Activated gamma-delta T cell treated with Interleukin-2 at 50 U/mL for 16 hours (primary cell): ENCODE results near the gene NME7.
"Not testable (repeated sequence)": the region's sequence is repeated elsewhere in the genome, so short reads cannot be mapped to it uniquely, and the experiment has no call there.

ENCODE experiments used
- DNase-seq: peaks from one replicate; pipeline ENCODE4 v3.0.0-alpha.2; 2020

Gene NME7

DNA sequence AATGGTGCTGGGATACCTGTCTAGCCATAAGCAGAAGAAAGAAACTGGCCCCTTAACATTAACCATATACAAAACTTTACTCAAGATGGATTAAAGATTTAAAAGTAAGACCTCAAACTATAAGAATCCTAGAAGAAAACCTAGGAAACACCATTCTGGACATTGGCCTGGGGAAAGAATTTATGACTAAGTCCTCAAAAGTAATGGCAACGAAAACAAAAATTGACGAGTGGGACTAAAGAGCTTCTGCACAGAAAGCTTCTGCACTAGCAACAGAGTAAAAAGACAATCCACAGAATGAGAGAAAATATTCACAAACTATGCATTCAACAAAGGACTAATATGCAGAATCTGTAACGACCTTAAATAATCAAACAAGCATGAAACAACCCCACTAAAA is 66.7 kb downstream of the NME7 start:
- DNase-seq, result no peak

DNA sequence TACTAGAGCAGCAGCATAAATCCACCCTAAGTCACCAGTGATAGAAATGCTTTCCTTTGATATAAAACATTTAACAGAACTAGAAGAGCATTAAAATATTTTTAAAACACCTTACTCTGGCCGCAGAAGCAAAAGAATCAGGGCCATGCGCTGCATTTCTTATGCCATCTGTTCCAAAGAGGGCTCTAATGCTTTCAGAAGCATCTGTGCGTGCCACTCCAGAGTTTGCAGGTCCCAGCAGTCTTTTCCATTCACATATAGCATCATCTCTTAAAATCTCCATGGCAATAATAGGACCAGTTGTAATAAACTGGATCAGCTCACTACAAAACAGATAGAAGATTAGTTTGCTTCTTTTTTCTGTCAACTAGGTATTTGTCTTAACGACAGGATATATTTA is 69.2 kb downstream of the NME7 start:
- no peak for DNase-seq

DNA sequence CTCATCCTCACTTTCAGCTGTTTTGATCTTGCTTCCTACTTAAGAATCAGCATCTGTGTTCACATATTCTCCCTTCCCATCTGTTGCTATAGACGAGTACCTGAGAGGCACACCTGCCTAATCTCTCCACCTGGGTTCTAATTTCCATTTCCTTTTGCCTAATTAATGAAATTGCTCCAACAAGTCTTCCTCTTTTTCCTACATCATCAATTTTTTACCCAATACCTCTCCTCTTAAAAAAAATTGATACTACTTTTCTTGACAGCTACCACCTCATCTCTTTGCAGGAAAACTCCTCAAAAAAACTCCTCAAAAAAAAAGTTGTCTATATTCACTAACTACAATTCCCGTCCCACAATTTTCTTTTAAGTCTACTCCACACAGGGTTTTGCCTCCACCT is 71.8 kb downstream of the NME7 start:
- no peak for DNase-seq

DNA sequence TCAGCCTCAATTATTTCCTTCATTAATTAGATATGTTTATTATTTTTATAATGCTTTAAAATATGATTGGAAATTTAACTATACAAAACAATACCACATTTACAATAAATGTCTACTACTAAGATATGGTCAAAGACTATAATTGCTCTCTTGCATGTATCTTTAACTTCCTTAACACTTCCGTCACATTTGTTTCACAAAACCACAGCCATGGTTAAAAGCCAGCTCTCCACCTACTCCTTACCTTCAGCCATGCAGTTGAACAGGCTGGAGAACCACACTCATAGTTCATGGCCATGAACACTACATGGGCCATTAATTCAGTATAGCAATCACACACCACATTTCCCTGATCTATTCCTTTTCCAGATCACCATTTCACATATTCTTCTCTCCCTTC is 72.2 kb downstream of the NME7 start:
- DNase-seq, result no peak

DNA sequence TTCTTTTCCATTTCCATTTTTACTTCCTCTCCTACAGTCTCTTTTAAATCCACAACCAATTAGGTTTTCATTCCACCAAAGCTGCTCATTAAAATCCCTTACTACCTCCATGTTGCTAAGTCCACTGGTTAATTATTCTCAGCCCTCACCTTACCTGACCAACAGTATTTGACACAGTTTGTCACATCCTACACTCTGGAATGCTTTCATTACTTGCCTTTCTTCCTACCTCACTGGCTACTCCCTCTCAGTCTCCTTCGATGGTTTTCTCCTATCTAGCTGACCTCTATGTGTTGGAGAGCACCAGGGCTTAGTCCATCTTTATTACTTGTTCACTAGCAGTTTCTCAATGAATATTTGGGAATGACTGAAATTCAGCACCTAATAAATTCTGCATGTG is 78.6 kb downstream of the NME7 start:
- no peak for DNase-seq

DNA sequence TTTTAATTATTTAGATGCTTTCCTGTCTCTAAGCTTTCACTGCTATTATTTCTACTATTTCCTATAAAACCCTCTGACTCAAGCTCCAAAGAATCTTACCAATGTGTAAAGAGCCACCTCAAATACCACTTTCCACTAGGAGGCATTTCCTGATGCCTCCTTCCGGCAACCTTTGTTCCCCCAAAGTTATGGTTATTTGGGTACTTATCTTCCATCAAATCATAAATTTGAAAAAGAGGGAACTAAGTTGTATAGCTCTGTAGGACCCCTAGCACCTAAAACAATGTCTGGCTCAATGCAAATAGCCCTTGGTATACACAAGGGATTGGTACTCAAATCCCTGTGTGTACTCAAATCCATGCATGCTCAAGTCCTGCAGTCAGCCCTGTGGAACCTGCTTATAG is 79.6 kb downstream of the NME7 start:
- DNase-seq, result no peak

DNA sequence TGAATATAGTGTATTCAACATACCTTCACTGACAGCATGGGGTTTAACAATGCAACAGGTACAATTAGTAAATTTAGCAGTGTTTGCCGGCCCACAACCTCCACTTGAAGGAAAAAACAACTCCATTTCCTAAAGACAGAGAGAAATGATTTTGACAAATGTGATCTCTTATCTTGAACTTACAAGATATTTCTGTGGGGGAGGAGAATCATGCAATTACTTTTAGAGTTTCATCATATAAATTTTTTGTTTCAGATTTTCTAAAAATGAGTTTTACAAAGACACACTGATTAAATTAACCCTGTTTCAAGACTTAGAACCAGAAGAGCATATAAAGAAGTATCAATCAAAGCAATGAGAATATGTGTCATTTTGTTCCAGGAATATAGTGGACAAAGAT is 80.3 kb downstream of the NME7 start:
- DNase-seq, result no peak

DNA sequence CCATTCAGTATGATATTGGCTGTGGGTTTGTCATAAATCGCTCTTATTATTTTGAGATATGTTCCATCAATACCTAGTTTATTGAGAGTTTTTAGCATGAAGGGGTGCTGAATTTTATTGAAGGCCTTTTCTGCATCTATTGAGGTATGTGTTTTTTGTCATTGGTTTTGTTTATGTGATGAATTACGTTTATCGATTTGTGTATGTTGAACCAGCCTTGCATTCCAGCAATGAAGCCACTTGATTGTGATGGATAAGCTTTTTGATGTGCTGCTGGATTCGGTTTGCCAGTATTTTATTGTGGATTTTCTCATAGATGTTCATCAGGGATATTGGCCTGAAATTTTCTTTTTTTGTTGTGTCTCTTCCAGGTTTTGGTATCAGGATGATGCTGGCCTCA is 86.0 kb downstream of the NME7 start:
- not testable (repeated sequence) for DNase-seq

DNA sequence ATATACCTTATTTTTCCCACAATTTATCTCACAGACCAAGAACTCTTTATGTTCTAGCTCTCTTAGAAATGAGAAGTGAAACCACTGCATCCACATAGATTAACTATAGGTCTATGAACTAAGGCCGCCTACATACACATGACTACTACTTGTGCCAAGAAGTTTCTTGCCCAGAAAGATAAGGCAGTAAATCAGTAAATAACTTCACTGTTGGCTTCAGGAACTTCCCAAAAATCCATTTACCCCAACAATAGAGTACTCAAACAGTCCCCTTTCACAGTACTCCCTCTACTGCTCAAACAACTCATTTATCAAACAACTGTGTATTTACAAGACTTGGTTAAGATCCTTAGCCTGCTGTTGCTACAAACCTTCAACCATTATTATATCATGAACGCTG is 96.5 kb downstream of the NME7 start:
- no peak for DNase-seq

DNA sequence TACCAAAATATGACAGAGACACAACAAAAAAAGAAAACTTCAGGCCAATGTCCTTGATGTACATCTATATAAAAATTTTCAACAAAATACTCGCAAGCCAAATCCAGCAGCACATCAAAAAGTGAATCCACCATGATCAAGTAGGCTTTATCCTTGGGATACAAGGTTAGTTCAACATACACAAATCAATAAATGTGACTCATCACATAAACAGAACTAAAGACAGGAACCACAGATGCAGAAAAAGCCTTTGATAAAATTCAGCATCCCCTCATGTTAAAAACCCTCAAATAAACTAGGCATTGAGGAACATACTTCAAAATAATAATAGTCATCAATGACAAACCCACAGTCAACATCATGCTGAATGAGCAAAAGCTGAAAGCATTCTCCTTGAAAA is 101.5 kb downstream of the NME7 start:
- no peak for DNase-seq

DNA sequence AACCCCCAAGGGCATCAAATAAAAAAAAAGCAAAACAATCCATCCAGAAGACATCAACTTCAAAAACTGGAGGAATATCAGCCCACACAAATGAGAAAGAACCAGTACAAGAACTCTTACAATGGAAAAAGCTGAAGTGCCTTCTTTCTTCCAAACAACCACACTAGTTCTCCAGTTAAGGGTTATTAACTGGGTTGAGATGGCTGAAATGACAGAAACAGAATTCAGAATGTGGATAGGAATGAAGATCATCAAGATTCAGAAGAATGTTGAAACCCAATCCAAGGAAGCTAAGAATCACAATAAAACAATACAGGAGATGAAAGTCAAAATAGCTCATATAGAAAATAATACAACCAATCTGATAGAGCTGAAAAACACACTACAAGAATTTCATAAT is 104.5 kb downstream of the NME7 start:
- no peak for DNase-seq

DNA sequence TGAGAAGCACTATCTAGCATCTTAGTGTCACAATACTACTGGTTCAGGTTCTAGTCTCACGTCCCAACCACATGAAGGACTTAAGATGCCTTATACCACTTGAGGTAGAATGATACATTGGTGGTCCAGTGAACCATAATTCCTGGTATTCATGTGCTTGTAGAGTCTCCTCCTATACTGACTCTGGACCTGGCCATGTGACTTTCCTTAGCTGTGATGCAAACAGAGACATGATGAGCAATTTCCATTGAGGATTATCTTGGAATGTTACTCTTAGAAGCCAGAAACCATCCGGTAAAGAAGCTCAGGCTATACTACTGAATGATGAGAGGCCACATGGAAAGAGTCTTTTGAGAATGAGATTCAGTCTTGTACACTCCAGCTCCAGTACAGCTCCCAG is 105.7 kb downstream of the NME7 start:
- no peak for DNase-seq

DNA sequence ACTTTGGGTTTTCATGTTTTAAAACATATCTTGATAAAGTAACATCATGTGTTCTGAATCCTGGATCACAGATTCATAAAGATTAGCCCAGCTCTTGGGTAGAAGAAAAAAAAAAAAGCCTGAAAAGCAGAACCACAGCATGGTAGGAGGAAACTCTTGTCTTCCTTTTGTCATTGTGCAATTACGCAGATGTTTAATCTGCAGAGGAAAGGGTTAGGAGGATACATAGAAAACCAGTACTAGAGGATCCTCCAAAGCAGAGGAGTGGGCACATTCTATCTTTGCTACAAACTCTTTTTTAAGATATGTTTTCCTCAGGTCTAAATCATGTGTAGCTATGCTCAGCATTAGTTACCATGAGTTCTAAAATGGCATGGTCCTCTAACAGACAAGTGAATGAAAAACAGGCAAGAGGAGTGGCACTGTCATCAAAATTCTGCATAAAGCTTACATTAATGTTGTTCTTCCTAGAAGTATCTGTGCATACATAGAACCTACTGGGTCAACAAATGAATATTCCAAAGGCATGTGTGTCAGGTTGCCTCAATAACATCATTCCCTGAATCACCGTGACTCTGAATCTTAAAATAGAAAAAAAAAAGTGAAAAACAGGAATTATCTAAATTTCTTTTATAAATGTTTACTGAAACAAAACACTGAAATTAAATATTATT is 107.0 kb downstream of the NME7 start:
- no peak for DNase-seq

DNA sequence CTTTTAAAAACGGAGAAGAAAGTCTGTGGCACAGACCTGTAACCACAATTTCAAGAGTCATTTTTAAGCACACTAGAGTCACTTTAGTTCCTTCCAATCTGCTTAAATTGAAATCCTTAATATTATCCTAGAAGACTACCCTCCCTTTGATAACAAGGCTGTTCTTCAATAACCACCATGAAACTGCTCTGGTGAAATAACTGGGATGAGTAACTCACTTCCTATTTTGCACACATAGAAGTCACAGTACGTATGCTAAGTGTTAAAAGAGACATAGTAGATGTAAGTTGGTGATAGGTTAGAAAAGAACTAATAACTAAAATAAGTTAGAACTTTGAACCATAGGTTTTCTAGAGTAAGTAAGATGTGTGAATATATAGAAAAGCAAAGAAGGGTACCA is 107.8 kb downstream of the NME7 start:
- DNase-seq, result no peak

DNA sequence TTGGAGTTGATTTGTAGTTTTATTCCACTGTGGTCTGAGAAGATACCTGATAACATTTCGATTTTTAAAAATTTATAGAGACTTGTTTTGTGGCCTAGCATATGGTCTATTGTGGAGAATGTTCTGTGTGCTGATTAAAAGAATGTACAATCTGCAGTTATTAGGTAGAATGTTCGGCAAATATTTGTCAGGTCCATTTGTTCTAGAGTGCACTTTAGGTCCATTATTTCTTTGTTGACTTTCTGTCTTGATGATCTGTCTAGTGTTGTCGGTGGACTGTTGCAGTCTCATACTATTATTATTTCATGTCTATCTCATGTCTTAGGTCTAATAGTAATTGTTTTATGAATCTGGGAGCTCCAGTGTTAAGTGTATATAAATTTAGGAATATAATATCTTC is 116.8 kb downstream of the NME7 start:
- DNase-seq, result no peak

DNA sequence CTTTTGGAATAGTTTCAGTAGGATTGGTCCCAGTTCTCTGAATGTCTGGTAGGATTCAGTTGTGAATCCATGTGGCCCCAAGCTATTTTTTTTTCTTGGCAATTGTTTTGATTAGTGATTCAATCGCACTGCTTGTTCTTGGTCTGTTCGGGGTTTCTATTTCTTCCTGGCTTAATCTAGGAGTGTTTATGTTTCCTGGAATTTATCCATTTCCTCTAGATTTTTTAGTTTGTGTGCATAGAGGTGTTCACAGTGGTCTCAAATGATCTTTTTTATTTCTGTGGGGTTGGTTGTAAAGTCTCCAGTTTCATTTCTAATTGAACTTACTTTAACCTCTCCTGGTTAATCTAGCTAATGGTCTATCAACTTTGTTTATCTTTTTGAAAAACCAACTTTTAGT is 117.6 kb downstream of the NME7 start:
- DNase-seq, result no peak

DNA sequence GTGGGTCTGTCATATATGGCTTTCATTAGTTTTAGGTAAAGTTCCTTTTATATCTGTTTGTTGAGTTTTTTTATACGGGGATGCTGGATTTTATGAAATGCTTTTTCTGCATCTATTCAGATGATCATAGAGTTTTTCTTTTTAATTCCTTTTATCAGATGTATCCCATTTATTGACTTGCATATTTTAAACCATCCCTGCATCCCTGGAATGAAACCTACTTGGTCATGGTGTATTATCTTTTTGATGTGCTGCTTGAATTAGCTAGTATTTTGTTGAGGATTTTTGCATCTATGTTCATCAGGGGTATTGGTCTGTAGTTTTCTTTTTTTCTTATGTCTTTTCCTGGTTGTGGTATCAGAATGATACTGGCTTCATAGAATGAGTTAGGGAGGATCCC is 118.0 kb downstream of the NME7 start:
- no peak for DNase-seq

DNA sequence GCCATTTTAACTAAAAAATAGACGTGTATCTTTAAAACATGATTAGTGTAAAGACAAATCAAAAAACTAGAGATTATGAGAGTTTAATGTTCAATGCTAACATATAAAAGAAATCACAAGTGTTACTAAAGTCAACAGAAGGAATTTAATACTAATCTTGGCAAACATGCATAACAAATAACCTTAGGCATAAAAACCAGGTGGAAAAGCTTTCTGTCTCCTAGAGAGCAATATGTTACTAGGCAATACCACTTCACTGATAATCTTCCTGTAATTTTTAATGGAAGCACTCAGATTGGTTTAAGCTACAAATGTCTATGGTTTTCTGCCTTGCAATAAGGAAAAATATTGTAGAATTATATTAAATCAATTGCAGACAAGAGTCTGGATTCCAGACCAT is 121.9 kb downstream of the NME7 start:
- no peak for DNase-seq

DNA sequence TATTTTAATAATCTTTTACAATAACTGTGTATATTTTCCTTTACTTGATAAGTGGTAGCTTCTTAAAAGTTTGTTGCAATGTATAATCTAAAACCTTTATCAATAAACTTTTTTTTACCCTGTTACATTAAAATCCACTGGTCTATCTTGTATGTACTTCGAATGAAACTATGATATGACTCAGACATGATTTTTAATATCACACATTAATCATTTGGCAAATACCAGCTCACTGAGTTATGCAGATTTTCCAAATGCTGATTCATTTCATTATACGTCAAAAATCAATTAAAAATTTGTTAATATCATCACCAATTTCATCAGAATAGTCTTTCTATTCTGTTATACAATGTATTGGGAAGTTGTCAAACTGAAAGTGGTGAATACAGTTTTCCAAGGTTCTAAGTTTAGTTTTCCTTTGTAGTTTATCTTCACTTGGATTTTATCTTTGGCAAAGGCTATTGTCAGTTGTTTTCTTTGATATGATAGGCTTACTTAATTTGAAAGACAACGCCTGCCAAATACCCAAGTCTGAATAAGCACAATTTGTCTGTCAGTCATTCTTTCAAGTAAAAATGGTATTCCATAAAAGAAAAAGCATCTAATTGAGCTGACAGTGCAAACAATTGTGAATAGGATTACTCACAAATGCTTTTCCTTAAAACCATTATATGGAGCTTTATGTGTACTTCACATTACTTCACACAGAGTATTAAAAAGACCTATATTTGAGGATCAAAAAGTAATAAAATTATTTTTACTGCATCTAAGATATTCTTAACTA is 127.0 kb downstream of the NME7 start:
- no peak for DNase-seq

DNA sequence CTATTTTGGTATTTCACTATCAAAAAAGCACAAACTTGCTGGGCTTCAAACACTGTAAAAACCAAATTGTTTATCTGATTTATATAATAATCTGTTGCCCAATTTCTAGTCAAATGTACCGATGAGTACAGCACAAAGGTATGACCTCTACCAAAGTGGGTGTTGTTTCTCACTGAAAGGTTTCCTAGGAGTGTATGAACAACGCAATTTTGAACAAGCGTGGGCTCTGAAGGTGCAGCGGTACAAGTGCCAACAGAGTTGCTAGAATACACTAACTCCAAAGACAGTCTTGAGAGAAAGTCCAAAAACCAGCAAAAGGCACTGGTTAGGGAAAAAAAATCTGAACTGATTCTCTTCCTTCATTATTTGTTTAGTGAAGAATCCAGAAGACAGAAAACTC is 130.7 kb downstream of the NME7 start:
- no peak for DNase-seq

DNA sequence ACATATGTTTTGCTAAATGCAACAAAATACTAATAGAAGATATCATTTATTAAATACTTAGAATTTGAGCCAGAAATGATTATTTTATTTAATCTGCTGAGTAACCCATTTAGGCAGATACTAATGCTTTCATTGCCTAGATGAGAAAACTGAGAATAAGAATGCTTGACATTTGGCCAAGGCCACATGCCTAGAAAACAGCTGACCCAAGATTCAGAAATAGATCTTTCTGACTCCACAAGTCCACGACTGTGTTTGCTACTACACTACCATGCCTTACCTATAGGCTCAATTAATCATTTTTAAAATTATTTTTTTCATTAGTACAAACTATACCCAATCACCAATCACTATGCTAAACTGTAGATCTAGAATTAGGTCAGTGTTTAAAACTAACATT is 131.5 kb downstream of the NME7 start:
- DNase-seq, result no peak

DNA sequence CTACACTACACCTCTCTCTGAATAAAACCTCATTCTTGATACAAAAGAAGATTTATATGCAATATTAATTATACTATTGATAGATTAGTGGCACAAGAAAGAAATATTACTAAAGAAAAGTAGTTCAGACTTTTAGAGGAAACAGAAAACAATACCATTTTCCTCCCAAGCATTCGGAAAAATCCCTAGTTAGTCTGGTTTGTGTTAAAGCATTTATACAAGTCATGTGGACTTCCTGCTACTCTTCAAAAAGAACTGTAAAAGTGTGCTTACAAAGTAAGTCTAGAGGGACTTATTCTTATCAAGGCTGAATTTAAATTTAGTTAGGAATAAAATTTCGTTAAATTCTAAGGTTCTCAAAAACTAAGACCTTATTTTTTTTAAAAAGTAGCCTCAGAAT is 132.0 kb downstream of the NME7 start:
- DNase-seq, result no peak

DNA sequence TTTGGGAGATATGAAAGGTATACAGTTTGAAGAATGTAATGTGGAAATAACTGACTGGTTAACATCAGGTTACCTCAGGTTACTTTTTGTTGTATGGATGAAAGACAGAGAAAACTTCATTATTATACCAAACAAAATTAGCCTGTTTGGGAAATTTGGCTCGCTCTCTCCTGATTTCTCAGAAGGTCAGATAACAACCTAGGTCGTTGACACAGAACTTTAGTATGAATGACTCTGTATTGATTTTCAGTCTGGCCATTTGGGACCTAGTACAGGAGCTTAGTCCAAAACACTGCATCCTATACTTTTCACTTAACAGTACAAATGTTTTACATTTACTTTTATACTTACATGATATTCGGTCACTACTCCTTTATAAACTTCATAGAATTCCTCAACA is 132.8 kb downstream of the NME7 start:
- no peak for DNase-seq

DNA sequence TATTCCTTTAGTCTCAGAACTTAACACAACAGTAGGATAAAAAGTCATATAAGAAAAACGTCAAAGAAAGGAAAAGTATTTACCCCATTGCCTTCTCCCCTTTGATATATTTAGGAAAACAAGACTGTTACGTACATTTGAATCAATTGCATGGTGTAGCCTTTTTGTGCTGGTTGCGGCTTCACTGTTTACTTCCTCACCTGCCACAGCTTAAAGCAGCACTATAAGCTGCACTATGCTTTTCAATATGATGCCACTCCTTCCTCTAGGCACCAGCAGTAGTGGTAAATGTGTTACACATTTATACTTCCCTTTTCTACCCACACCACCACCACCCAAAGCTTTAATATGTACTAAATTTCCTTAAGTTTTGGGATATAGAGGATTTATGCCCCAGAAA is 150.0 kb downstream of the NME7 start:
- no peak for DNase-seq

DNA sequence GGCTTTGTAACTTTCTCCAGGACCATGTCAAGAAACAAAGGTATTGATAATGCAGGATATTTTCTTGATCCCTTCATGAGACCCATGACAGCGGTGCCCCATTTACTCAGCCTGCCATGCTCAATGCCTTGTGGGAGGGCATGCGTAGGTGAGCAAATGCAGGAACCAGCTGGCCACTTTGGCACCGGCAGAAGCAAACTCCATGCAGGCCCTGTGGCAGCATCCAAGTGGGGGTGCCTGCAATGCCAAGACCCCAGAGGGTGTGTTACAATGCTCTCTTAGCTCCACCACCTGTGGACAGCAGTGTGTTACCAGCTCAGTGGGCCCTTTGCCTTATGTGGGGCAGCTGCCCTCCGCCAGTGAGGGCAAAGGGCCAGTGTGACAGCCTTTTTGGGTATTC is 153.0 kb downstream of the NME7 start:
- no peak for DNase-seq
